GM18868 (cell line): Measurements from ENCODE around the gene PEX11G.
"Not testable (repeated sequence)": the region's sequence is repeated elsewhere in the genome, so short reads cannot be mapped to it uniquely, and the experiment has no call there.

Source experiments
- ATAC-seq: cut with Tn5 transposase; IDR thresholded peaks from one replicate; pipeline ENCODE4 v1.9.1; 2021; ENCODE audit warnings: mild to moderate bottlenecking, moderate library complexity; ENCODE audit not compliant: unreplicated experiment

PEX11G gene

DNA sequence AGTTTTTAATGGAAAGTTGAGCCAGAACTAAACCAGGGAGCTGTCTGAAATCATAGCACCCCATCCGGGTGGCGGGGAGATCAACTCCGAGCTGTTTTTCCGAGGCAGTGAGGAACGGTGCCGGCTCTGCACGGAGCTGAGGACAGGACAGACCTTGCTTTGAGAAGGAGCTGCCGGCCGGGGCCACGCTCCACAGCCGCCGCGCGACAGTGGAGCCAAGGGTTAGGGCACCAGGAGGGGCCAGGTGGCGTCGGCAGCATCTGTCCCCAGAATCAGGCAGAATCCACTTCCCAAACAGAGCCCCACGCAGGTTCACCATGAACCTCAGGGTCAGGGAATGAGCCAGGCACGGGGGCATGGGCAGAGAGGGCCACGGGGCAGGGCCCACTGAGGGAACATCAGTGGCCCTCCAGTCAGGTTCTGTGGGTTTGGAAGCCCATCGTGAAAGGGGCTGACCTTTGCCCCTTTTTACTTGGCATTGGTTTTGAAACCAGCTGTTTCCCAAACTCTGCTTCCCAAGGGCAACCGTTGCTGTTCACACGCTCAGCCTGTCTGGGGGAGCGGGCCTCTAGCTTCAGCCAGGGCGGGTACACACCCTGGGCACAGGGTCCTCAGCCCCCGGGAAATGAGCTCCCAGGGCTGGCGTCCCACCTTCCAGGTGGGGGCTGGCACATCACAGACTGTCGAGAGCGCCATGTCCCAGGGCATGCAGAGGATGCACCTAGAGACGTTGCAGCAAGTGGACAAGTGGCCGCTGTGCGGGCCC is 18.1 kb downstream of the PEX11G start:
- ATAC-seq = no peak

DNA sequence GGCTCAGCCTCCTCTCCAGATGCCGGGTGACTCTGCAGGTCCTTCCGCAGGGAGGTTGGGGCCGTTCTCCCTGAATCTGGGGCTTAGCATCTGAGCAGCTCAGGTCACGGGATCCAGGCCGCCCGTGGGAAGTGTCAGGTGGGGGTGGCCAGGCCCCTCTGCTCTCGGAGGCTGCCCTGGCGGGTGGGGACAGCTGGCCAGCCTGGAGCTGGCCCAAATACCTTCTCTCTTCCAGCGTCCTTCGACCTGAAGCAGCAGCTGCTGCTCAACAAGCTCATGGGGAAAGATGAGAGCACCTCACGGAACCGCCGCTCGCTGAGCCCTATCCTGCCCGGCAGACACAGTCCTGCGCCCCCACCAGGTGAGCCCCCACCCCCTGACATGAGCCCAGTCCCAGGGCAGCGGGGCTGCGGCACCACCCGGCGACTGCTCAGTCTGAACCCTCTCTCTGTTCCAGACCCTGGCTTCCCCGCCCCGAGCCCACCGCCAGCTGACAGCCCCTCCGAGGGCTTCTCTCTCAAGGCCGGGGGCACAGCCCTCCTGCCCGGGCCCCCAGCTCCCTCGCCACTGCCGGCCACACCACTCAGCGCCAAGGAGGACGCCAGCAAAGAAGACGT is 19.1 kb downstream of the PEX11G start:
- ATAC-seq = no peak

DNA sequence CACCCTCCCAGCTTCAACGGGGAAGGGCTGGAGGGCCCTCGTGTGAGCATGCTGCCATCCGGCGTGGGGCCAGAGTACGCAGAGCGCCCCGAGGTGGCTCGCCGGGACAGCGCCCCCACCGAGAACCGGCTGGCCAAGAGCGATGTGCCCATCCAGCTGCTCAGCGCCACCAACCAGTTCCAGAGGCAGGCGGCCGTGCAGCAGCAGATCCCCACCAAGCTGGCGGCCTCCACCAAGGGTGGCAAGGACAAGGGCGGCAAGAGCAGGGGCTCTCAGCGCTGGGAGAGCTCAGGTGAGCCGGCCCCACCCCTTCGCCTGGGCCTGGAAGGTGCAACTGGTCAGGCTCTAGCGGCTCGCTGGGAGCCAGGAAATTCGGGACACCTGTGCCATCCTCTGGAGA is 20.0 kb downstream of the PEX11G start:
- ATAC-seq = no peak

DNA sequence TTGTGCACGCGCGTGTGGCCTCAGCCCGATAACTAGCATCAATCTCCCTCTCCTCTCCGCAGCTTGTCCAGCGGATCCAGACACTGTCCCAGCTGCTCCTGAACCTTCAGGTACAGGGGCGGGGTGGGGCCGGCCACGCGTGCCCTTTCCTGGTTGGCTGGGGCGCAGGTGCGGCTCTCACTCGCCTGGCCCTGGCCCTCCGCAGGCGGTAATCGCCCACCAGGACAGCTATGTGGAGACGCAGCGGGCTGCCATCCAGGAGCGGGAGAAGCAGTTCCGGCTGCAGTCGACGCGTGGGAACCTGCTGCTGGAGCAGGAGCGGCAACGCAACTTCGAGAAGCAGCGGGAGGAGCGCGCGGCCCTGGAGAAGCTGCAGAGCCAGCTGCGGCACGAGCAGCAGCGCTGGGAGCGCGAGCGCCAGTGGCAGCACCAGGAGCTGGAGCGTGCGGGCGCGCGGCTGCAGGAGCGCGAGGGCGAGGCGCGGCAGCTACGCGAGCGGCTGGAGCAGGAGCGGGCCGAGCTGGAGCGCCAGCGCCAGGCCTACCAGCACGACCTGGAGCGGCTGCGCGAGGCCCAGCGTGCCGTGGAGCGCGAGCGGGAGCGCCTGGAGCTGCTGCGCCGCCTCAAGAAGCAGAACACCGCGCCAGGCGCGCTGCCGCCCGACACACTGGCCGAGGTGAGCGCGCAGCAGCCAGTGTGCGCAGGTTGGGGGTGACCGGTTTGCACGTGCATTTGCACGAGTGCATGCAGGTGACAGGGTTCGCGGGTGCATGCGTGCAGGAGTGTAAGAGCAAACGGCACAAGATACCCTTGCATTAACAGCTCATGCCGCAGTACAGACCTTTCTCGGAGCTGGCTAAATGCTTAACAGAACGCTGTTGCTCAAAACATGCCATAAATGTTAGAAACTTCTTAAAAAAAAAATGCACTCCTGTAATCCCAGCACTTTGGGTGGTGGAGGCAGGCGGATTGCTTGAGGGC is 21.5 kb downstream of the PEX11G start:
- ATAC-seq = no peak

DNA sequence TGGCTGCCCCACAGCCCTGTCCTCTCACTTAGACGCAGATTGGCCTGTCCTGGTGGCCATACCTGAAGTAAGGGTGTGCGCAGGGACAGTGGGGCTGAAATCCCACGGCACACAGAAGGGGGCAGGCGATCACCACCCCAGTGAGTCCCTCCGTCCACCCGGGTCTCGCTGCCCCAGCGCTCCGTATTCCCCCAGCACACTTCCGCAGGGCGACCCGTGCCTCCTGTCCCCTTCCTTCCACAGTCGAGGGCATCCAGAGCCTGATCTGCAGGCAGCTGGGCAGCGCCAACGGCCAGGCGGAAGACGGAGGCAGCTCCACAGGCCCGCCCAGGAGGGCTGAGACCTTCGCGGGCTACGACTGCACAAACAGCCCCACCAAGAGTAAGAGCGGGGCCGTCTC is 25.3 kb downstream of the PEX11G start:
- no peak for ATAC-seq

DNA sequence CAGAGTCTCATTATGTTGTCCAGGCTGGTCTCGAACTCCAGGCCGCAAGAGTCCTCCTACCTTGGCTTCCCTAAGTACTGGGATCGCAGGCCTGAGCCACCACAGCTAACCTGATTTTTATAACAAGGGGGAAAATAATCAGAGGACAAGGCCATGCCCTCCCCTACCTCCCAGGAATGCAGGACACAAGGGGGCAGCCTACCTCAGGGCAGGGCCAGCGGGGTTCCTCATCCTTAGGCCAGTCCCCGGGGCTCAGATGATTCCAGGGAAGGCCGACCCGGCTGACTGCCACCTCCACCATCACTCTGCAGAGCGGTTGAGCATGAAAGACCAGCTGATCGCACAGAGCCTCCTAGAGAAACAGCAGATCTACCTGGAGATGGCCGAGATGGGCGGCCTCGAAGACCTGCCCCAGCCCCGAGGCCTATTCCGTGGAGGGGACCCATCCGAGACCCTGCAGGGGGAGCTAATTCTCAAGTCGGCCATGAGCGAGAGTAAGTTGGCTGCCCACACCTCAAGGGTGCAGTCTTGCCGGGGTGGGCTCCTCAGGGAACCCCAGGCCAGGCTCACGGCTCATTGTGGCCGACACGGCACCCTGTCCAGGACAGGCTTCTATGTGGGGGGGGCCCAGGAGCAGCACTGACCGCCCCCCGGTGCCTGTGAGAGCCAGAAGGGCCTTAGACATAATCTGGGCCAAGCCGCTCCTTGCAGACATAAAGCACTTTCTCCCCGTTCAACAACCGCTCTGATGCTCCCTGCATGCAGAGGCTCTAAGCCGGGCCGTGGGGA is 26.8 kb downstream of the PEX11G start:
- ATAC-seq = no peak

DNA sequence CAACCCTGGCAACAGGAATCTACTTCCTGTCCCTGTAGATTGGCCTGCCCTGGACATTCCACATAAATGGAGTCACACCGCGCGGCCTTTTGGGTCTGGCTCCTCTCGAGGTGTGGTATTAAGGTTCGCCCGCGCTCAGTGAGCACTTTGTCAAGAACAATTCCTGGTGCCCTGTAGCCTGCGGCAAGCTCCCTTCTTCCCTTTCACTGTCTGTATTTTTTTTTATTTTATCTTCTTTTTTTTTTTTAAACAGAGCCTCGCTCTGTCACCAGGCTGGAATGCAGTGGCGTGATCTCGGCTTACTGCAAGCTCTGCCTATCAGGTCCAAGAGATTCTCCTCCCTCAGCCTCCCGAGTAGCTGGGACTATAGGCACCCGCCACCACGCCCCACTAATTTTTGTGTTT is 28.3 kb downstream of the PEX11G start:
- ATAC-seq = no peak

DNA sequence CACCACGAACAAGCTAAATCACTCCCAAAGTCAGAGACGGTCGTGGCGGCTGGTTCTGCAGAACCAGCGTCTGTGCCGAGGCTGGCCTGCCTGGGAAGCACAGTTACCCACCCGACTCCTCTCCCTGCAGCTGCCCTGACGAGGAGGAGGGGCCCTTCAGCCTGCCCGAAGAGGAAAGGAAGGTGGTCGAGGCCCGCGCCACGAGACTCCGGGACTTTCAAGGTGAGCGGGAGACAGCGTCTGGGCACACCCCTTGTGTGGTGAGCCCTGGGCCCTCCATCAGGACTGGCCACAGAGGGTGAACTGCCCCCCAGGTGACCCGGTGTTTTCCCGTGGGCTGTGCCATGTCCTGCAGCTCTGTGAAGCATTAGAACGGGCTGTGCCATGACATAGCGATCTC is 29.1 kb downstream of the PEX11G start:
- ATAC-seq = no peak

DNA sequence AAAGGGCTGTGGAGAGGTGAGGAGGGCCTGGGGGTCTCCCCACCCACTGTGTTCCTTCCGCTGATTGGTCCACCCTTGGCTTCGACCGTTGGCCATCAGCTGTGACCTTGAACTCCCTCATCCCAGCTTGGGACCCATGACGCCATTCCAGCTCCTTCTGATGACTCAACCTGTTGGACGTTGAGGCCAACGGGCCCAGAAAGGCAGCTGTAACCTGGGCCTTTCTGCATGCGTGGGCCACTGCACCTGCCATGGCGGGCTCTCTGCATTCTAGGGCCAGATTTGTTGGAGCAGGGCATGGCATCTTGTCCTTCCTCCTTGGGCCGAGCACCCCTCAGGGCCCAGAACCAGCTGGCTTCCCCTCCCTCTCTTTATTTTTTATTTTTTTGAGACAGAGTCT is 30.2 kb downstream of the PEX11G start:
- no peak for ATAC-seq

DNA sequence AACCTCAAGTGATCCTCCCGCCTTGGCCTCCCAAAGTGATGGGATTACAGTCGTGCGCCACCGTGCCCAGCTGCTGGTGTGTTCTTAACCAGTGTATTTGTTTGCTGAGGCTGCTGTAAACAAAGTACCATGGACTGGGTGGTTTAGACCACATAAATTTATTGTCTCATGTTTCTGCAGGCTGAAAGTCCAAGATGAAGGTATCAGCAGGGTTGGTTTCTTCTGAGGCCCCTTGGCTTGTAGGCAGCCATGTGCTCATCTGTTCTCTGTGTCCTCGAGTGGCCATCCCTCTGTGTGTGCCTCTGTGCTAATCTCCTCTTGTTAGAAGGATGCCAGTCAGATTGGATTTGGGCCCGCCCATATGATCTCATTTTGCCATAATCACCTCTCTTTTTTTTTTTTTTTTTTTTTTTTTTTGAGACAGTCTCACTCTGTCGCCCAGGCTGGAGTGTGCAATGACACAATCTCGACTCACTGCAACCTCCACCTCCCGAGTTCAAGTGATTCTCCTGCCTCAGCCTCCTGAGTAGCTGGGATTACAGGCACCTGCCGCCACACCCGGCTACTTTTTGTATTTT is 31.8 kb downstream of the PEX11G start:
- no peak for ATAC-seq

DNA sequence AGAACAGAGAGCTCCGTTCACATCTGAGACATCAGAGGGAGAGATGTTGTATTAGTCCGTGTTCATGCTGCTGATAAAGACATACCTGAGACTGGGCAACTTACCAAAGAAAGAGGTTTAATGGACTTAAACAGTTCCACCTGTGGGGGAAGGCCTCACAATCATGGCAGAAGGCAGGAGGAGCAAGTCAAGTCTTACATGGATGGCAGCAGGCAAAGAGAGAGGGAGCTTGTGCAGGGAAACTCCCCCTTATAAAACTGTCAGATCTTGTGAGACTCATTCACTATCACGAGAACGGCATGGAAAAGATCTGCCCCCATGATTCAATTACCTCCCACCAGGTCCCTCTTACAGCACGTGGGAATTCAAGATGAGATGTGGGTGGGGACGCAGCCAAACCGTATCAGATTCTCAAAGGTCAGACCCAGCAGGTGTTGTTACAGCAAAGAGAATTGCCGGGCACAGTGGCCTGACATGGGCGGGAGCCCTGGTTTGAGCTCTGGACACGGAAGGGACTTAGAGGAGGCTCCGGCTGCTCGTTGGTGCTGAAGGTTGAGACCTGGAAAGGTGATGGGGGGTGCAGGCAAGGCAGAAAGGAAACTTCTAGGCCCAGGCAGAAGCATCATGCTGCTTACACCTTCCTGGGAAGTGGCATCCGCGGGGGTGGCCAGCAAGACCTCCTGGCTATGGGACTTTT is 33.1 kb downstream of the PEX11G start:
- no peak for ATAC-seq

DNA sequence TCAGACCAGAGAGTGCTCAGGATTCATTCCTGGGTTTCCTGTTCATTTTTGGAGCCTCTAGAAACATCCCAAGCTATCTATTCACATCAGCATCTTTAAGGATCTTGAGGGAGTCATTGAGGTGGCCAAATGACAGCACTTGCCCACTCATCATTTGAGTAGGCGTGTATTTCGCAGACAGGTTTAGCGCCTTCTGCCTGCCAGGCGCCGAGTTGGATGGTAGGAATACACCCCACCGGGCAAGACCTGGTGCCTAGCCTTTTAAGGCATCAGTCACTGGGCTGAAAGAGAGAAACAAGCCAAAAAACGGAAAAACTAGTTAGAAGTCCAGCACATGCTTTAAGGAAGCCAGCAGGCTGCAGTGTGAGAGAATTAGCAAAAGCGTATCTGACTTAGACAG is 33.8 kb downstream of the PEX11G start:
- no peak for ATAC-seq

DNA sequence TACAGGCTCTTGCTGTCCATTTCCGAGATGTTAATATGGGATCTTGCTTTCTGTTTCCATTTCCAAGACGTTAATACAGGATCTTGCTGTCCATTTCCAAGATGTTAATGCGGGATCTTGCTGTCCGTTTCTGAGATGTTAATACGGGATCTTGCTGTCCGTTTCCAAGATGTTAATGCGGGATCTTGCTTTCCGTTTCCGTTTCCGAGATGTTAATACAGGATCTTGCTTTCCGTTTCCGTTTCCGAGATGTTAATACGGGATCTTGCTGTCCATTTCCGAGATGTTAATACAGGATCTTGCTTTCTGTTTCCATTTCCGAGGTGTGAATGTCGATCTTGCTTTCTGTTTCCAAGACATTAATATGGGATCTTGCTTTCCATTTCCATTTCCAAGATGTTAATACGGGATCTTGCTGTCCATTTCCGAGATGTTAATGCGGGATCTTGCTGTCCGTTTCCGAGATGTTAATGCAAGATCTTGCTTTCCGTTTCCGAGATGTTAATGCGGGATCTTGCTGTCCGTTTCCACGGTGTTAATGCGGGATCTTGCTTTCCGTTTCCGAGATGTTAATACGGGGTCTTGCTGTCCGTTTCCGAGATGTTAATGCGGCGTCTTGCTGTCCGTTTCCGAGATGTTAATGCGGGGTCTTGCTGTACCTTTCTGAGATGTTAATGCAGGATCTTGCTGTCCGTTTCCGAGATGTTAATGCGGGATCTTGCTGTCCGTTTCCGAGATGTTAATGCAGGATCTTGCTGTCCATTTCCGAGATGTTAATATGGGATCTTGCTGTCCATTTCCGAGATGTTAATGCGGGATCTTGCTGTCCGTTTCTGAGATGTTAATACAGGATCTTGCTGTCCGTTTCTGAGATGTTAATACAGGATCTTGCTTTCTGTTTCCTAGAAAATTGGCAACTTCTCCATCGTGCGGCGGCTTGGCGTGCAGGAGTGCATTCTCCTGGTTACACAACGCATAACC is 38.3 kb downstream of the PEX11G start:
- ATAC-seq = no peak

DNA sequence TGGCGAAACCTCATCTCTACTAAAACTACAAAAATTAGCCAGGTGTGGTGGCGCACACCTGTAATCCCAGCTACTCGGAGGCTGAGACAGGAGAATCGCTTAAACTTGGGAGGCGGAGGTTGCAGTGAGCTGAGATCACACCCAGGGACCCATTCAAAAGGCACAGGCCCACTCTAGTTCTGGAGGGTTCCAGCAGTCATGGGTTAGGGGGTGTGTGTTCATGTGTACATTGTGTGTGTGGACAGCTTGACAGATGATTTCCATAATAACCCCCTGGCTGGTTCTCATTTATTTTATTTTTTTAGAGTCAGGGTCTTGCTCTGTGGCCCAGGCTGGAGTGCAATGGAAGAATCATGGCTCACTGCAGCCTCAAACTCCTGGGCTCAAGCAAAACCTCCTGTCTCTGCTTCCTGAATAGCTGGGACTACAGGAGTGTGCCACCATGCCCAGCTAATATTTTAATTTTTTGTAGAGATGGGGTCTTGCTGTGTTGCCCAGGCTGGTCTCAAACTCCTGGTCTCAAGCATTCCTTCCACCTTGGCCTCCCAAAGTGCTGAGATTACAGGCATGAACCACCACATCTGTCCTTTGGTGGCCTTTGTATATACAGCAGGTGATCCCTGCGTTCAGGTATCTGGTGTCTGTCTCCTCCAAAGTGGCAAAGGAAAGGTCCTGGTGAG is 39.3 kb downstream of the PEX11G start:
- ATAC-seq = not testable (repeated sequence)

DNA sequence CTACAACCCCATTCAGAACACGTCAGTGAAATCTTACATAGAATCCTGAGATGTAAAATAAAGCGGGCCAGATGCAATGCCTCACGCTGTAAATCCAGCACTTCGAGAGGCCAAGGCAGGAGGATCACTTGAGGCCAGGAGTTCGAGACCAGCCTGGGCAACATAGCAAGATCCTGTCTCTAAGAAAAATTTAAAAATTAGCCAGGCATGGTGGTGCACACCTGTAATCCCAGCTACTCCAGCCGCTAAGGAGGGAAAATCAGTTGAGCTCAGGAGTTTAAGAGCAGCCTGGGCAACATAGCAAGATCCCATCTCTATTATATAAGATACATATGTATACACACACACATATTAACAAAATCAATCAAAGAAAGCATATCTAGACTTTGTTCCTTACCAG is 41.2 kb downstream of the PEX11G start:
- no peak for ATAC-seq

DNA sequence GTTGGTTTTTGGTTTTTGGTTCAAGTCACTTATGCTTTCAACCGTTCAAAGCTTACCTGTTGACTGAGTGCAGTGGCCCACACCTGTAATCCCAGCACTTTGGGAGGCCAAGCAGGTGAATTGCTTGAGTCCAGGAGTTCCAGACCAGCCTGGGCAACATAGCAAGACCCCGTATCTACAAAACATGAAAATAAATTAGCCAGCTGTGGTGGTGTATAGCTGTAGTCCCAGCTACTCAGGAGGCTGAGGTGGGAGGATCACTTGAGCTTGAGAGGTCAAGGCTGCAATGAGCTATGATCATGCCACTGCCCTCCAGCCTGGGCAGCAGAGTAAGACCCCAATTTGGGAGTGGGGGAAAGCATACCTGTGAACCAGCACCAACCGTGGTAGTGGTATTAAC is 43.7 kb downstream of the PEX11G start:
- ATAC-seq = no peak

DNA sequence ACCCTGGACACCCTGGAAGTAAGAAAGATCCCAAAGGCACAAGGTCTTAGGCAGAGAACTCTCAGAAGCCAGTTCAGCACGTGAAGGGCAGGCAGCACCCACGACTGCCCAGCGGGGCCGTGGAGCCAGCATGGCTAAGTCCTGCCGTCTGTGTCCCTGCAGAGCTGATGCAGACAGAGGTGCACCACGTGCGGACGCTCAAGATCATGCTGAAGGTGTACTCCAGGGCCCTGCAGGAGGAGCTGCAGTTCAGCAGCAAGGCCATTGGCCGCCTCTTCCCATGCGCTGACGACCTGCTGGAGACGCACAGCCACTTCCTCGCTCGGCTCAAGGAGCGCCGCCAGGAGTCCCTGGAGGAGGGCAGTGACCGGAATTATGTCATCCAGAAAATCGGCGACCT is 44.8 kb downstream of the PEX11G start:
- ATAC-seq = no peak

DNA sequence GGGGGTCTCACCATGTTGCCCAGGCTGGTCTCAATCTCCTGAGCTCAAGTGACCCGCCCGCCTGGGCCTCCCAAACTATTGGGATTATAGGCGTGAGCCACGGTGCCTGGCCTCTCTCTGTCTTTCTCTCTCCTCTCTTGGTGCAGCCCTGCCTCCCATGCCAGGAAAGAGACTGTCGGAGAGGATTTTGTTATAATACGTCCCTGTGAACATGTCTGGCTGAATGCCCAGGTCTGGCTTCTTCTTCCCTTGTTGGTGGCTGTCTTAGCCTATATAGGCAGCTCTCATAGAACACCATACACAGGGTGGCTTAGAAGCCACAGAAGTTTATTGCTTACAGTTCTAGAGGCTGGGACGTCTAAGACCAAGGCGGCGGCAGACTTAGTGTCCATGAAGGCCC is 46.4 kb downstream of the PEX11G start:
- no peak for ATAC-seq
